CD4-positive, alpha-beta memory T cell (primary cell): ENCODE results near the gene MYCBPAP. TPM values are rescaled to one million over a fixed set of nuclear protein-coding genes. Genes with fewer than 3 reads are reported as not detected.
A peak's percentile ranks its signal among the peaks of the same experiment; 100 is the strongest.

Experiments used
- CTCF ChIA-PET: fragments of 350-600 bp; sonication (Branson Sonifier 250); formaldehyde crosslinking; loops from one replicate; lab custom pipeline; 2021; ENCODE audit warnings: inconsistent platforms; ENCODE audit not compliant: partially characterized antibody; lab: Charles Lee
- POLR2A ChIA-PET: fragments of 350-600 bp; sonication (Branson Sonifier 250); formaldehyde crosslinking; loops from one replicate; lab custom pipeline; 2021; ENCODE audit not compliant: partially characterized antibody; lab: Charles Lee
- DNase-seq, 5 donors: peaks; one replicate each; pipeline versions ENCODE4 v3.0.0 to v3.0.0-alpha.2; 2020 to 2022; ENCODE audit warnings: mixed read lengths in 1 of 5
- H3K27ac ChIP-seq: one replicate; pipeline ENCODE4 v1.7.0; 2013; ENCODE audit warnings: low read depth, low read length
- H3K27me3 ChIP-seq: 2 replicates; pipeline ENCODE4 v1.7.0; 2013; ENCODE audit warnings: mild to moderate bottlenecking, low read length, moderate library complexity; ENCODE audit not compliant: insufficient read depth
- H3K36me3 ChIP-seq: 2 replicates; pipeline ENCODE4 v1.7.0; 2013; ENCODE audit warnings: mild to moderate bottlenecking, low read length, moderate library complexity; ENCODE audit not compliant: insufficient read depth
- H3K4me1 ChIP-seq: 2 replicates; pipeline ENCODE4 v1.7.0; 2013; ENCODE audit warnings: mild to moderate bottlenecking, low read length, moderate library complexity; ENCODE audit not compliant: insufficient read depth
- H3K4me3 ChIP-seq, 2 donors: one replicate each; pipeline ENCODE4 v1.7.0; 2013; ENCODE audit warnings: low read length in 2 of 2, mild to moderate bottlenecking in 1 of 2
- H3K9me3 ChIP-seq, 2 donors: one replicate each; pipeline ENCODE4 v1.7.0; 2013; ENCODE audit warnings: low read length in 2 of 2, control low read depth in 1 of 2; ENCODE audit not compliant: control insufficient read depth in 1 of 2
- H3K27ac Mint-ChIP-seq, 7 donors: one replicate each; pipeline ENCODE4 v1.8.0; 2020 to 2021; ENCODE audit warnings: mixed read lengths in 7 of 7, mild to moderate bottlenecking in 6 of 7, inconsistent platforms in 3 of 7, moderate library complexity in 3 of 7
- H3K27me3 Mint-ChIP-seq, 2 donors: one replicate each; pipeline ENCODE4 v1.8.0; 2020 to 2021; ENCODE audit warnings: mixed read lengths in 2 of 2
- H3K36me3 Mint-ChIP-seq, 2 donors: one replicate each; pipeline ENCODE4 v1.8.0; 2020 to 2021; ENCODE audit warnings: mixed read lengths in 2 of 2, inconsistent platforms in 1 of 2, mild to moderate bottlenecking in 1 of 2
- H3K4me1 Mint-ChIP-seq, 4 donors: one replicate each; pipeline ENCODE4 v1.8.0; 2020 to 2021; ENCODE audit warnings: mixed read lengths in 4 of 4, mild to moderate bottlenecking in 1 of 4
- H3K4me3 Mint-ChIP-seq, 8 donors: one replicate each; pipeline ENCODE4 v1.8.0; 2020 to 2021; ENCODE audit warnings: mixed read lengths in 8 of 8, mild to moderate bottlenecking in 7 of 8, moderate library complexity in 6 of 8, inconsistent platforms in 3 of 8
- H3K9me3 Mint-ChIP-seq, 8 donors: one replicate each; pipeline ENCODE4 v1.8.0; 2020 to 2021; ENCODE audit warnings: mixed read lengths in 8 of 8, mild to moderate bottlenecking in 5 of 8, inconsistent platforms in 3 of 8, moderate library complexity in 1 of 8
- intact Hi-C: fragments of 100-400 bp; cut with micrococcal nuclease; formaldehyde crosslinking; loops from one replicate; pipeline ENCODE4 v1.15.1; 2023
- polyA plus RNA-seq, 2 donors: library from polyadenylated mRNA; unstranded; fragments of 300-500 nt; fragmentation: Illumina TruSeq; gene quantifications; one replicate each; pipeline ENCODE4 v1.2.3, GENCODE V29; 2021
- total RNA-seq, 2 experiments: library from RNA; stranded (reverse); gene quantifications; one replicate each; pipeline ENCODE4 v1.2.3, GENCODE V29; 2021

Gene MYCBPAP
- total and polyA plus RNA-seq, 4 experiments from 2014 or later: 0.24 to 6.8 (median 5.3) TPM; not detected in 1

- Mint-ChIP-seq H3K27me3 (no peaks in the 10 kb centered on the region), H3K27ac (peak overlapping the region in 2 of 7 donors; percentile 41 to 72), H3K36me3 (no peaks in the 10 kb centered on the region), H3K9me3 (no peaks in the 10 kb centered on the region), H3K4me1 (peaks cover 6 to 18% (median 12%) of the 10 kb centered on the region in 4 donors), H3K4me3 (peak overlapping the region in 3 of 8 donors; percentile 32 to 71 (median 59))
- H3K27ac ChIP-seq: no peak overlapping the region
- CTCF ChIA-PET: interaction anchor here (2.9 kb wide), 1 partner anchor 15 kb away, joined by 17 read pairs; no protein-coding TSS in a partner anchor
- peaks cover 16% of the 10 kb centered on the region for H3K4me1 ChIP-seq
- intact Hi-C loops: no loop called here
- DNase-seq: no peak
- H3K27me3 ChIP-seq: no peaks in the 10 kb centered on the region
- POLR2A ChIA-PET: no interaction called here
- H3K9me3 ChIP-seq: no peaks in the 10 kb centered on the region
- H3K36me3 ChIP-seq: no peaks in the 10 kb centered on the region
- no peak overlapping the region for H3K4me3 ChIP-seq
These were observed 9.5 kb downstream of the MYCBPAP start for GRCh38 chr17:50517504-50518383.

GRCh38 chr17:50518384-50519023 lies 10.3 kb downstream of the MYCBPAP start:
- Mint-ChIP-seq H3K36me3 (no peaks in the 10 kb centered on the region), H3K9me3 (no peaks in the 10 kb centered on the region), H3K27me3 (no peaks in the 10 kb centered on the region), H3K4me1 (peaks cover 6 to 18% (median 12%) of the 10 kb centered on the region in 4 donors), H3K4me3 (no peak overlapping the region), H3K27ac (peak overlapping the region in 3 of 7 donors; percentile 29 to 78 (median 74))
- intact Hi-C loops: no loop called here
- CTCF ChIA-PET: no interaction called here
- Histone ChIP-seq H3K4me1 (peaks cover 16% of the 10 kb centered on the region), H3K4me3 (no peak overlapping the region), H3K27ac (no peak overlapping the region), H3K36me3 (no peaks in the 10 kb centered on the region), H3K9me3 (no peaks in the 10 kb centered on the region), H3K27me3 (no peaks in the 10 kb centered on the region)
- DNase-seq: no peak
- POLR2A ChIA-PET: no interaction called here

- intact Hi-C loops: no loop called here
- no peaks in the 10 kb centered on the region for H3K27me3 Mint-ChIP-seq
- peak overlapping the region in 1 of 7 donors; percentile 74 for H3K27ac Mint-ChIP-seq
These were observed 11.0 kb downstream of the MYCBPAP start for GRCh38 chr17:50519141-50519834.

GRCh38 chr17:50520483-50520882 lies 12.2 kb downstream of the MYCBPAP start:
- H3K9me3 Mint-ChIP-seq: no peaks in the 10 kb centered on the region
- DNase-seq: no peak
- H3K4me3 Mint-ChIP-seq: no peak overlapping the region
- H3K27ac Mint-ChIP-seq: no peak overlapping the region
- Histone ChIP-seq H3K36me3 (no peaks in the 10 kb centered on the region), H3K4me1 (peaks cover 16% of the 10 kb centered on the region), H3K9me3 (no peaks in the 10 kb centered on the region), H3K4me3 (no peak overlapping the region), H3K27me3 (no peaks in the 10 kb centered on the region), H3K27ac (no peak overlapping the region)
- no peaks in the 10 kb centered on the region for H3K27me3 Mint-ChIP-seq
- intact Hi-C loops: no loop called here
- H3K36me3 Mint-ChIP-seq: no peaks in the 10 kb centered on the region
- CTCF ChIA-PET: interaction anchor here (1.0 to 1.6 kb wide), 3 partner anchors 9 to 158 kb away, joined by 3 to 7 read pairs (median 6); partner anchors contain the start of gene RSAD1
- peaks cover 6 to 18% (median 12%) of the 10 kb centered on the region in 4 donors for H3K4me1 Mint-ChIP-seq
- POLR2A ChIA-PET: interaction anchor here (1.3 kb wide), 1 partner anchor 9 kb away, joined by 3 read pairs; no protein-coding TSS in a partner anchor

More at GRCh38 chr17:50519141-50519834, 11.0 kb downstream of the MYCBPAP start:
- Mint-ChIP-seq H3K36me3 (no peaks in the 10 kb centered on the region), H3K4me3 (no peak overlapping the region), H3K4me1 (peaks cover 6 to 18% (median 12%) of the 10 kb centered on the region in 4 donors), H3K9me3 (no peaks in the 10 kb centered on the region)
- Histone ChIP-seq H3K27me3 (no peaks in the 10 kb centered on the region), H3K4me1 (peaks cover 16% of the 10 kb centered on the region), H3K4me3 (no peak overlapping the region), H3K9me3 (no peaks in the 10 kb centered on the region), H3K27ac (no peak overlapping the region), H3K36me3 (no peaks in the 10 kb centered on the region)
- CTCF ChIA-PET: no interaction called here
- no peak for DNase-seq
- POLR2A ChIA-PET: interaction anchor here (1.3 kb wide), 1 partner anchor 8 kb away, joined by 3 read pairs; no protein-coding TSS in a partner anchor

- H3K9me3 Mint-ChIP-seq: no peaks in the 10 kb centered on the region
- no peak overlapping the region for H3K27ac ChIP-seq
- no peaks in the 10 kb centered on the region for H3K9me3 ChIP-seq
- ChIA-PET CTCF (interaction anchor here (0.7 to 1.4 kb wide), 2 partner anchors 20 to 43 kb away, joined by 3 to 6 read pairs; partner anchors contain the start of gene RSAD1), POLR2A (no interaction called here)
- intact Hi-C loops: no loop called here
- H3K36me3 ChIP-seq: no peaks in the 10 kb centered on the region
- no peak overlapping the region for H3K4me3 Mint-ChIP-seq
- peaks cover 6 to 16% (median 11%) of the 10 kb centered on the region in 4 donors for H3K4me1 Mint-ChIP-seq
- DNase-seq: no peak
- no peaks in the 10 kb centered on the region for H3K36me3 Mint-ChIP-seq
- no peaks in the 10 kb centered on the region for H3K27me3 ChIP-seq
- H3K27ac Mint-ChIP-seq: no peak overlapping the region
- H3K4me3 ChIP-seq: no peak overlapping the region
- peaks cover 15% of the 10 kb centered on the region for H3K4me1 ChIP-seq
- H3K27me3 Mint-ChIP-seq: no peaks in the 10 kb centered on the region
These were observed 13.3 kb downstream of the MYCBPAP start for GRCh38 chr17:50521514-50521913.

GRCh38 chr17:50522766-50523165 lies 14.5 kb downstream of the MYCBPAP start:
- peaks cover 0 to 4% (median 2%) of the 10 kb centered on the region in 4 donors for H3K4me1 Mint-ChIP-seq
- no peaks in the 10 kb centered on the region for H3K9me3 Mint-ChIP-seq
- CTCF ChIA-PET: no interaction called here
- H3K27me3 Mint-ChIP-seq: no peaks in the 10 kb centered on the region
- H3K36me3 ChIP-seq: no peaks in the 10 kb centered on the region
- no peak overlapping the region for H3K4me3 Mint-ChIP-seq
- H3K4me1 ChIP-seq: peaks cover 2% of the 10 kb centered on the region
- no peaks in the 10 kb centered on the region for H3K9me3 ChIP-seq
- H3K27me3 ChIP-seq: no peaks in the 10 kb centered on the region
- H3K27ac ChIP-seq: no peak overlapping the region
- DNase-seq: no peak
- intact Hi-C loops: no loop called here
- no peaks in the 10 kb centered on the region for H3K36me3 Mint-ChIP-seq
- H3K4me3 ChIP-seq: no peak overlapping the region
- H3K27ac Mint-ChIP-seq: no peak overlapping the region
- POLR2A ChIA-PET: no interaction called here
